GM18907 (cell line): ENCODE measurements around the gene B3GNT3.
A peak's percentile ranks its signal among the peaks of the same experiment; 100 is the strongest.

Experiments
- ATAC-seq: cut with Tn5 transposase; IDR thresholded peaks from one replicate; pipeline ENCODE4 v1.9.1; 2021; ENCODE audit warnings: mild to moderate bottlenecking, moderate library complexity; ENCODE audit not compliant: unreplicated experiment

Gene B3GNT3

DNA sequence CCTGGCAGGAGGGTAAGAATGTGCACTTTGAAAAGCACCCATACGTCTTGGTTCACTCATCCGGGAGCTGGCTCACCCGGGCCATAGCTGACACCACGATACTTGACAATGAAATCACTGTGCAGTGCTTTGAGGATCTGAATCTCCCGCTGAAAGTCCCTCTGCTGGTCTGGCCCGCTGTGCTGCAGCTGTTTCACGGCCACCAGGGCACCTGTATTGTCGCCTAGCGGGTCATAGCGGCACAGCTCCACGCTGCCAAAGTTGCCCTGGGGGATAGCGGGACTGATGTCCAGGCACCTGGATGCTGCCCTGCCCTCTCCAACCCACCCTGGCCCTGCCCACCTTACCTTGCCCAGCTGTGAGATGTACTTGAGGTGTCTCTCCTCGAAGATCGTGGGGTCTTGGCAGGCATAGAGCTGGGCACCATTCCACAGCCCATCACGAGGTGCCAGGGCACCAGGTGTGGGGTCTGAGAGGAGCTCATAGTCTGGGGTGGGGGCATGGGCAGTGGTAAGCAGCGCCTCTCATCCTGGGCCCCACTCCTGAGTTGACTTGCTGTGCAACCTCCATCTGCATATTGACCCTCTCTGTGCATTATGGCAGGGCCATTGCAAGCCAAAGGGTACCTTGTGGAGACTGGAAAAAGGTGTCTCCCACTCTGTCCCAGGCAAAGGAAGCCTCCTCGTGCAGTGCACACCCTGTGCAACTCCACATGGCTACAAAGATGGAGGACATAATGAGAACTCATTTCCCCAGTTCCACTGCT lies 37.7 kb downstream of the B3GNT3 start:
- ATAC-seq = no peak

DNA sequence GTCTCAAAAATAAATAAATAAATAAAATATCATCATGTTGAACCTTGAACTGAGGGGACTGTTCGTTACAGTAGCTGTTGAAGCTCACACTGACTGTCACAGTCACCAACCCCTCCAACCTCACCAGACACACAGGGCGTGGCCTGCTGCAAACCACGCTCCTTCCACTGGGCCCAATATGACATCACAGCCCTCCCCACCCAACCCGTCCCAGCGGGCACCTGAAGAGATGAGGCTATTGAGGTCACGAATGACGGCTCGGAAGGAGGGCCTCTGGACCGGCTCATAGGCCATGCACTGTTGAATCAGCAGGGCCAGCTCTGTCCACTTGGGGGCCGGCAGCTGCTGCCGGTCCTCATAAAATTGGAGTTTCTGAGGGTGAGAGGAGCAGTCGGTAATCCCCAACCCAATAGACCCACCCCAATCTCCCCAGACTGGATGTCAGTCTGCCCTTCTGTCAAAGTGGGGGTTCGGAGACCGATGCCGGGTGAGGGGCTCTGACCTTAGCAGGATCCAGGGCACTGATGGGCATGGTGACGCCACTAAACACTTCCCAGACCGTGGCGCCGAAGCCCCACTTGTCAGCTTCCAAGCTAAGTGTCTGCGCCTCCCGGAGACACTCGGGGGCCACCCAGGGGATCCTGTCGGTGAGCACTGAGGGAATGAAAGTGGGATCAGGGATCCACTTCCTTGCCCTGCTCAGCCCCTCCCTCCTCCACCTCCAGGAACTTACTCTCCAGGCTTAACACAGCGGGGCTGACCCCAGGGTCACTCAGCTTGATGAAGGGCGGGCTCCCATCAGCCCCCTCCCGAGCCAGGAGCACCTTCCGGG lies 39.6 kb downstream of the B3GNT3 start:
- ATAC-seq = no peak

DNA sequence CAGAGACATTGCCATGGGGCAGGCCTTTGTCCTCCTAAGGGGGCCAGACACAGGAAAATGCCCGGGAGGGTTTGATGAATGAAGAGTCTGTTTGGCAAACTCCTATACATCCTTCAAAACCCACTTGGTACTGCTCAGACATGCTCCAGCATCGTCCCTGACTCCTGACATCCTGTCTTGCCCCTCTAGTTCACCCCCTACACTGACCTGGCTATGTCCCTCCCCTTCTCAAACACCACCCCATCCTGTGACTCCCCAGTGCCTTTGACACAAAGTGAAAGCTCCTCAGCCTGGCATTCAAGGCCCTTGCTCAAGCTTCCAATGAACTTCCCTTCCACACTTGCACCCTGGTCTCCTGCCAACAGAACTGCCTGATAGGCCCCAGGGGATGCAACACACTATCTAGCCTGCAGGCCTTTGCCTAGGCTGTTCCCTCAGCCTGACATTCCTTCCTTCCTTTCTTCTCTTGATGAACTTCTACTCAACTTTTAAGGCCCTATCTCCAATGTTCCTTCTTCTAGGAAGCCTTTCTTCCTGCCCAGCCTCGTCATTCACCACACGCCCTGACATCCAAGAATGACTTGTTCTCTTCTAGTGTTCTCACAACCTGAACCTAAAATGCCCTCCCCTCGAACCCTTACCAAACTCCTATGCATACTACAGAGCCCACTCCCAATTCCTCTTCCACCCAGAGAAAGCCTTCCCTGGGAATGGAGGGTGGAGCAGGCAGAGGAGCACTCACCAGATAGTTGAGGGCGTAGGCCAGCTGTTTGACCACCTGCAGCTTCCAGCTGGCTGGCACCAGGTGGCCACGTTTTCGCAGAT lies 40.5 kb downstream of the B3GNT3 start:
- ATAC-seq = no peak

DNA sequence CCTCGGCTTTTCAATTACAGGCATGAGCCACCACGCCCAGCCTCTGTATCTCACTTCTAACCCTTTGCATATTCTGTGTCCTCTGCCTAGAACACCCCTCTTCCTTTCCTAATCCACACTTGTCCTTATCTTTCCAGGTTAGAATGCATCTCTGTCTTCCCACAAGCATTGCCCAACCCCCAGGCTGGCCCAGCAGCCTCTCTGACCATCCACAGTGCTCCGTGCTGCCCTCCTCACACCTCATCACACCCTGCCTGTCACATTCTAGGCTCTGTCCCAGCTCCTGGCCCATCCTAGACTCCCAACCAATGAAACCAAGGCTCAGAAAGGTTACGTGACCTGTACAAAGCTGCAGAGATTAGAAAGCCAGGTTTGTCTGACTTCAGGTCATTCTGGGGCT lies 41.6 kb downstream of the B3GNT3 start:
- no peak for ATAC-seq

DNA sequence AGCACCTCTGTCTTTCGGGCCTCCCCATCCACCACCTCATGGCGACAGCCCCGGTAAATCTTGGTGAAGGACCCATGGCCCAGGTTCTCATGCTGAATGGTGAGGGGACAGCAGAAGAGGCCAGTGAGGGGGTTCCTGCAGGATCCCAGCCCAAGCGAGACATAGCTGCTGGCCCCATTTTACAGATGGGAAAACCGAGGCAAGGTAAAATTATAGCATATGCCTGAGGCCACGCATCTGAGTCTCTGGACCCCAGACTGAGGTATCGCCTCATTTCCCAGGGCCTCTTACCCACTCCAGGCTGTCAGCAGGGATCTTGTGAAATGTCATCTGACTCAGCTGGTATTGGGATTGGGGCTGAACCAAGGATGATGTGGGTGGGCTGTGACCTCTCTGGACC lies 43.0 kb downstream of the B3GNT3 start:
- no peak for ATAC-seq

DNA sequence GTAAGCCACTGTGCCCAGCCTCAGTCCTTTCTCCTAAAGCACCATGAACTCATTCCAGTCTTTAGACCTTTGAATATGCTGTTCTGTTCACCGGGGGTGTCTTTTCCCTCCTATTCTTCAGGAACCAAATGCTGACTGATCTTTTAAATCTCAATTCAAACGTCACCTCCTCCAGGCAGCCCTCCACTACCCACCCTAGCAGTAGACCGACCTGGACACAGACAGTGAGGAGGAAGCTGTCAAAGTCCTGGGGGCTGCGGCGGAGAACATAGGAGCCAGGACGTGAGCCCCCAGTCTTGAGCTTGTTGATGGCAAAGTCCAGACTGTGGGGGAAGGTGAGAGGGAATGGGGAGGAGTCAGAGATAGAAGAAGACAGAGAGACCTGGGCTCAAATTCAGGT lies 45.1 kb downstream of the B3GNT3 start:
- no peak for ATAC-seq

DNA sequence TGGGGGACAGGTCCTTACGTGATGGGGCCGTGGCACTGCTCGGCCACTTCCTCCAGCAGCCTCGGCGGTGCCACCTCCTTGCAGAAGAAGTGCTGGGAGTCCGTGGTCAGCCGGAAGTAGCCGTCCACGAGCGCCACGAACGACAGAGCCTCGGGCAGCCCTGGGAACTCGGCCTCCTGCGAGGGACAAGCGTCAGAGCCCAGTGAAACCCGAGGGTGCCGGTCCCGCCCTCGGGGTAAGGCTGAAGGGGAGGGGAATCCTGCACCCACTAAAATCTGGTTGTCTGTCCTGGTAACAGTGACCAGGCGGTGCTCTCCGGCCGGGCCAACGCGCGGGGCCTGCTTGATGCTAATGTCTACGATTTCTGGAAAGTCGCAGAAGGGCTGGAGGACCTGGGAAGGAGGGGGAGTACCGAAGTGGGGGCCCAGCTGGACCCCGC lies 46.5 kb downstream of the B3GNT3 start:
- ATAC-seq = no peak

DNA sequence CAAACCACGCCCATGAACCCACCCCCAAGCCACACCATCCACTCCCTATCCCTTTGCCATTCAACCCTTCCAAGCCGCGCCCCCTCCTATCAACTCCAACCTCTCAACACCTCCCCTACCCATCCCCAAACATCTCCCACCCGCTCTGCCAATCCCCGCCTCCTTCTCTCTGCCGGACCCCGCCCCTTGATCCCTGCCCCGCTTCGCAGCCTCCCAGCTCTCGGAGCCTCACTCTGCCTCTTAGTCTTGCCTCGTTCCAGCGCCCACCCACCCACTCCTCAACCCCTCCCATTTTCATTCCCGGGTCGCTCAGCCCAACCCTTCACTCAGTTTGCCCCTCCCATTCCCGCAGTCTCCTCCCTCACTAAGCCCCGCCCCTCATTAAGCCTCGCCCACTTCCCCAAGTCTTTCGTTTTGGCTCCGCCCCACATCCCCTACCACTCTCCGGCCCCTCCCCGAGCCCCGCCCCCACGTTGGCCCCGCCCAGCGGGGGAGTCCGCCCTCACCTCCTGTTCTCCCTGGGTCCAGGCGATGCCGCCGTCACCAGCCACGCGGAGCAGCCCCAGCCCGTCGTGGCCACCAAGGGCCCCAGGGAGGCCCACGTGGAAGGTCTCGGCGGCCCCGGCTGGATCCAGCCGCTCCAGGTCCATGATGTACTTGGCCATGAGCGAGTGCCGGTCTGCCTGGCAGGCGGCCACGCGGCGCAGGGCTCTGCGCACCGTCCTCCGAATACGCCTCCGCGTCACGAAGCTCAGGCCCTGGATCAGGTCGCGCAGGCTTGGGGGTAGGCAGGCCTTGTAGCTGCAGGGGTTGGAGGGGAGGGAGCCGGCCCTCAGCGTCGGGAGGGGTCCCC lies 47.1 kb downstream of the B3GNT3 start:
- no peak for ATAC-seq

DNA sequence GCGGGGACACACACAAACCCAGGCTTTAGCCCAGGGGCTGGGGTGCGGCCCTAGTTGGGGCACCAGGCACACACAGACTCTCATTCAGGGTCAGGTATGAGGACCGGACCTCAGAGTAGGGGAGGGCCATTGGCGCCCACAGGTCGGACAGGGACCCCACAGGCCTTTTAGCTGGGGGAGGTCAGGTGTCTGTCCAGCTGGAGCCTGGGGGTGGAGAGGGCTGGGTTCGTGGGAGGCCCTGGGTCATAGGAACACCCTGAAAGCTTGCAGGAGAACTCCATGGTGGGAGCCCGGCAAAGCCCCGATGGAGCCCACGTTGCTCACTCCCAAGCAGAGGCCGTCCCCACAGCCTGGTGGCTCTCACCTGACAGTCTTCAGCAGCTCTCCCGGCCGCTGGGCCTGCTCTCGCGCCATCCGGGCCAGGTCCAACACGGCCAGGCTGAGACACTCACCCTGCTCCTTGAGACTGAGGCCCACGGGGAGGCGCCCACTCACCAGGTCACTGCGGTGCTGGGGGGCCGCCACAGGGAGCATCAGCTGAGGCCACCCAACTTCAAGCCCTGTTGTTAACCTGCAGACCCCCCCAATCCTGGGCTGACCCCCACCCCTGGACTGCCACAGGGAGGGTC lies 47.8 kb downstream of the B3GNT3 start:
- no peak for ATAC-seq

DNA sequence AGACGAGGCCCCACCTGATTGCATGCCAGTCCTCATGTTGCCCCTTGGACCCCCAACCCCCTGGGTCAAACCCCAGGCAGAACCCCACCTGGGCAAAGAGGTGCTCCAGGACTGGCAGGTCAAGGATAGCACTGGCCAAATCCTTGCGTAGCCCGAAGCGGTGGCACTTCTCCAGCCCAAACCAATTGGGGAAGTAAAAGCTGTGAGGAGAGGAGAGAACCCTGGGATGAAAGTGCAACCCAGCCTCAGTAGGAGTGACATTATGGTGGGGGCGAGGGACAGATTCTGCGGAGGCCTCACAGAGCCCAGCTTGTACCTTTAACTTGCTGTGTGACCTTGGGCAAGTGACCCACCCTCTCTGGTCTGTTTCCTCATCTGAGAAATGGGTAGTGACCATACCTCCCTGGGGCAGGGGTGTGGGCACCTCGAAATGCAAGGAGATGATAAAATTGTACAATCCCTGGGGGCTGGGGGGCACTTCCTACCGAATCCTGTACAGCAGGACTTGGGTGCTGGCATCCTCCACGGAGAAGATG lies 48.4 kb downstream of the B3GNT3 start:
- no peak for ATAC-seq

DNA sequence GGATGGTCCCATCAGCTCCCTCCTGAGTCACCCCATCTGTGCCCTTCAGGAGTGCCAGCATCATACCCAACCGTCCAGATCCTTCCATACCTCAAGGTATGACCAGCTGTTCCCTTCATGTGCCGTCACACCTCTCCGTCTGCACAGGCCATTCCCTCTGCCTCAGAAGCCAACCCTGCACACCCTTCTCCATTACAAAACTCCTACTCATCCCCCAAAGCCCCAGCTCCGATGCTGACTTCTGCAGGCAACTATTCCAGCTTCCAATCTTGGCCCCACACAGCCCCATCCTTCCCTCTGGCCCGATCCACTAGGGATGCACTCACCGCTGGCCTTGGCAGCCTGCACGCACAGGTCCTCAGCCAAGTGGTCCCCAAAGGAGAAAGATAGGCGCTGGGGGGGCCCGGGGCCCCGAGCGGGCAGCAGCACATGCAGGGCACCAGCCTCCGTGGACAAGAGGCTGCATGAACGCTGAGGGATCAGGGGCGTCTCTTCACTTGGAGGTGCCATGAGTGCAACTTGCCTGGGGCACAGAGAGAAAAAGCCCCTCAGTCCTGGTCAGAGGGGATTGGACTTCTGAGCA lies 49.1 kb downstream of the B3GNT3 start:
- no peak for ATAC-seq

DNA sequence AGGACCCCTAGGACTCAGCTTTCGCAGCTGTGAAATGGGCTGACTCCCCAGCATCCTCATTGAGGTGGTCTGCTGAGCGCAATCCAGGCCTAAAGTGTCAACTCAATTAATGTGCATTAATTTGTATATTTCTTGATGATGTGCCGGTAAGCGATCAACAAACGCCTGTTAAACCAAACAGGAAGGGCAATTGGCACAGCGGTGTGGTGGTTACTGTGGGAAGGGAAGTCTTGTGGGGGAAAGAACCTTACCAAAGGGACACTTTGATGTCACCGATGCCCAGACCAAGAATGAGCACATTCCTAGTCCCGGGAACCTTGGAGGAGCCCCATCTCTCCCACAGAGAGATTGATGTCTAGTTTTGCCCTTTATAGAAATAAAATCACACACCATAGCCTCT lies 51.2 kb downstream of the B3GNT3 start:
- ATAC-seq = no peak

DNA sequence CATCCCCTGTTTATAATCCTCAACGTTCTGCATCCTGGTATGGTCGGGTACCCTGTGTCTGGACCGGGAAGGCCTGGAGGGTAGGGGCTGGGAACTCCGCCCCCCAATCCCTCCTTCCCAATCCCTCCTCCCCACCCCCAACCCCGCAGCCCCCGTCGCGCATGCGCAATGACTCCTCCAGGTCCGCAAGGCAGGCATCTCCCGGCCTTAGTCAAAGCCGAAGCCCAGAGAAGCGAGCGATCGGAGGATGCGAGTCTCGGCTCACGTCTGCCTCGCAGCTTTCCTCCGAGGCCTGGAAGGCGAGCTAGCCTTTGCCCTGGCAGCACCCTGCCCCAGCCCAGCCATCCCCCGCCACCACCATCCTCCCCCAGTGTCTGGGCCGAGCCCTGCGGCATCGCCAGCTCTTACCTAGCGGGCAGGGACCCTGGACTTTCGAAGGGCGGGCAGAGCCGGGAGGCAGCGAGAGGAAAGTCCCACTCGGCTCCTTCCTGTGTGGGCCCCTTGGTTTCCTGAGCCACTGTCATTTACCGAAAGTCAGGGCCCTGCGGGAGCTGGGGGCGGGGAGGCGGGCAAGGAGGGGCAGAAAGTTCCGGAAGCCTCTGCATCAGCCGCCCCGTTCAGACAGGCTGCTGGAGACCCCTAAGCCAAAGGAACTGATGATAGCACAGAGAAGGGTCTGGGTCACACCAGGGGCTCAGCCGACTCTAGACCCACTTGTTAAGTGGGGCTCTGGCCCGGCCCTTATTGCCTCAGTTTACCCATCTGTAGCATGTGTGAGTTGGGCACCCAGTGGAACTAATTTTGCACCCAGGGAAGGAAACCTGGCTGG lies 52.8 kb downstream of the B3GNT3 start, which contains the start of gene JAK3:
TSS of gene JAK3 (minus strand) at position 445 of the 829 bp plus-strand sequence. CDS start 3,565 bp downstream, outside the sequence.
- peak; percentile 59 for ATAC-seq

DNA sequence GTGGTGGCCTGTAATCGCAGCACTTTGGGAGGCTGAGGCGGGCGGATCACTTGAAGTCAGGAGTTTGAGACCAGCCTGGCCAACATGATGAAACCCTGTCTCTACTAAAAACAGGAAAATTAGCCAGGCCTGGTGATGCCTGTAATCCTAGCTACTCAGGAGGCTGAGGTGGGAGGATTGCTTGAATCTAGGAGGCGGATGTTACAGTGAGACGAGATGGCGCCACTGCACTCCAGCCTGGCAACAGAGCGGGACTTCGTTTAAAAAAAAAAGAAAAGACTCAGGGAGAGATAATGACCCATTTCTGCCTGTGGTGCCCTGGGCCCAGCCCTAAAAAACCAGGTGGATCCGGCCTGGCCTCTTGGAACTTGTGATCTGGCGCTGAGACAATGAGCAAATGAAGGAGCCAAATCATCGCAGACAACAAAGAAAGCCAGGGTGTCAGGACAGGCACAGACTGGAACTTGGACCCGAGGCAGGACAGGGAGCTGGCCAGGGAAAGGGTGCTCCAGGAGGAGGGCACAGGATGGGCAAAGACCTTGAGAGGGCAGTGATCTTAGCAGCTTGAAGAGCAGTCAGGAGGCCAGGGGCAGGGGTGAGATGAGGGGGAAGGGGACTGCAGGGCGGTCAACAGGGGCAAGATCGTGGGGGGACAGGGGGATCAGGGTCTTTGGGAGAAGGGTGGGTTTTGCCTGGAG lies 53.8 kb downstream of the B3GNT3 start:
- ATAC-seq = no peak

DNA sequence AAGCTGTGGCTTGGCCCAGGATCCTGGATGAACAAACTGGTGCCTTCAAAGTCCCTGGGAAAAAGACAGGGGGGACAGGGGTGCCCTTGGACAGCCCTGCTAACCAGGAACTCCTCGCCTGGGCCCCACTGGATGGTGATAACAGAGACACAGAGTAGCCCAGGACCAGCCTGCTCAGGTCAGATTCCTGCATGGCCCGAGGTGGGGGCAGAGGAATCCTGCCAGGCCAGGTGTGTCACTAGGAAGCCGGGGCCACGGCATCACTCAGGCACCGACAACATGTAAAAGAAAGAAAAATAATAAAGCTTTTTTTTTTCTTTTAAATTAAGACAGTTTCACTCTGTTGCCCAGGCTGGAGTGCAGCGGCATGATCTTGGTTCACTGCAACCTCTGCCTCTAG lies 59.1 kb downstream of the B3GNT3 start:
- ATAC-seq = no peak

DNA sequence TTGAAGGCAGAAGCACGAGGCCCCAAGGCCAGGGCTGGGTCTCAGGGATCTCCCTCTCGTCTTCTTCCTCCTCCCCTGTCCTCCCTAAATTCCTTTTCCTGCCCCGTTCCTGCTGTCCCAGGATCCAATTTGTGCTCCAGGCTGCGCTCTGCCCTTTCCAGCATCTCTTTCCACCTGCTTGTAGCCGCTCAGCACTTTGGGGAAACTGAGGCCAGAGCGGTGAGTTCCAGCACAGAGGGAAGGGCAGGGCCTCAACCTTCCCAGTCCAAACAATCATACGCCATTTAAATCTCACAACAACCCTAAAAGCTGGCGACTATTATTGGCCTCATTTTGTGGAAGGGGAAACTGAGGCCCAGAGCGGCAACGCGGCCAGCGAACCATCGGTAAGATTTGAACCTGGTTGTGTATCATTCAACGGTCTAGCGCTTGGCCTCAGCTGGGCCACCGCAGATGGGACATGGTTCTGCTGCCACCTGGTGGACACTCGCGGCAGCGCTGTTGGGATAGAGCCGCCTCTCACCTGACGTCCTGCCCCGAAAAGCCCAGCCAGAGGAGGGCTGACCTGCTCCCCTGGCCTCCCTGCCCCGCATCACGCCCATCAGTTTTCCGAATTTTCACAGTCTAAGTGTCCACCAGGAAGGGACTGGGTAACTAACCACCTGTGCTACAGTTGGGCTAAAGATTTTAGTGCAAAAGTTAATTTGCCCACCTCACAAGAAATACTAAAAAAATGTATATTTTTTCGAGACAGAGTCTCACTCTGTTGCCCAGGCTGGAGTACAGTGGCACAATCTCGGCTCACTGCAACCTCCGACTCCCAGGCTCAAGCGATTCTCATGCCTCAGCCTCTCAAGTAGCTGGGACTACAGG lies 60.6 kb downstream of the B3GNT3 start:
- no peak for ATAC-seq
